Breast epithelium (tissue), 3 donors: ENCODE measurements around the gene STARD10.

Experiments
- POLR2AphosphoS5 ChIP-seq, 3 donors: sonication (generic); formaldehyde crosslinking; IDR thresholded peaks; one replicate each; pipeline ENCODE4 v1.6.1; 2017; ENCODE audit warnings: antibody characterized with exemption in 3 of 3
- TF ChIP-seq, protein P1 (sequence below), 3 donors: fragments of 450-650 bp; IDR thresholded peaks; one replicate each; pipeline ENCODE4 v1.5.1; 2016 to 2017; ENCODE audit warnings: antibody characterized with exemption in 3 of 3, mild to moderate bottlenecking in 3 of 3, moderate library complexity in 3 of 3

DNA sequence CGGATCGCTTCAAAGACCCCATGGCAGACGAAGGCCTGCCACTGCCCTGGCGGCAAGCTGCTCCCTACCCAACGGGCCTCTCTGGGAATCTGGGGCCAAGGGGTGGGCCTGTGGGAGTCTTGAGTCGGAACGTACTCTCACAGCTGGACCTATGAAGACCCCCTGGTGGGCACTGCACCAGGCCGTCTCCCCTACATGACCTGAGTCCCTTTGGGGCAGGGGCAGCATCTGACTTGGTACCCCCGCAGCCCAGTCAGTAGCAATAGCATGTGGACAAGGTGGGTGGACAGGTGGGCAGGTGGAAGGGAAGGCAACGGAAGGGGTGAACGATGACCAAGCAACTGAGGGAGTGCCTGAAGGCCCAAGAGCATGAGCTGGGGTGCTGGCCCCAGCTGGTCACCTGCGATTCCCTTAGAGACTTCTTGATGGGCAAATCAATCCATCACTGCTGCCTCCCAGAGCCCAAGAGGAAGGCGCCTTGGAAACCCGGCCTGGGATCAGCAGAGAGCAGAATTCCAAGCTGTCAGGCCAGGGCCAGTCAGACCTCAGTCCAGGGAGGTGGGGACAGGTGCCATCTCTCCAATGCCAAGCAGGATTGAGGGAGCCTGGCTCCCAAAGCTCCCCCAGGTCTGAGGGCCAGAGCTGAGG is 76.9 kb downstream of the STARD10 start:
- TF ChIP-seq, protein P1, sequence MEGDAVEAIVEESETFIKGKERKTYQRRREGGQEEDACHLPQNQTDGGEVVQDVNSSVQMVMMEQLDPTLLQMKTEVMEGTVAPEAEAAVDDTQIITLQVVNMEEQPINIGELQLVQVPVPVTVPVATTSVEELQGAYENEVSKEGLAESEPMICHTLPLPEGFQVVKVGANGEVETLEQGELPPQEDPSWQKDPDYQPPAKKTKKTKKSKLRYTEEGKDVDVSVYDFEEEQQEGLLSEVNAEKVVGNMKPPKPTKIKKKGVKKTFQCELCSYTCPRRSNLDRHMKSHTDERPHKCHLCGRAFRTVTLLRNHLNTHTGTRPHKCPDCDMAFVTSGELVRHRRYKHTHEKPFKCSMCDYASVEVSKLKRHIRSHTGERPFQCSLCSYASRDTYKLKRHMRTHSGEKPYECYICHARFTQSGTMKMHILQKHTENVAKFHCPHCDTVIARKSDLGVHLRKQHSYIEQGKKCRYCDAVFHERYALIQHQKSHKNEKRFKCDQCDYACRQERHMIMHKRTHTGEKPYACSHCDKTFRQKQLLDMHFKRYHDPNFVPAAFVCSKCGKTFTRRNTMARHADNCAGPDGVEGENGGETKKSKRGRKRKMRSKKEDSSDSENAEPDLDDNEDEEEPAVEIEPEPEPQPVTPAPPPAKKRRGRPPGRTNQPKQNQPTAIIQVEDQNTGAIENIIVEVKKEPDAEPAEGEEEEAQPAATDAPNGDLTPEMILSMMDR (IDR thresholded peaks at IDR 0.05) = no peak
- TF ChIP-seq POLR2AphosphoS5 (IDR thresholded peaks at IDR 0.05) = no peak
